Mammary epithelial cell (primary cell): Measurements from ENCODE around the gene NOVA1.
"Not testable (repeated sequence)": the region's sequence is repeated elsewhere in the genome, so short reads cannot be mapped to it uniquely, and the experiment has no call there.

ENCODE experiments used
- EZH2 ChIP-seq: IDR thresholded peaks from 2 replicates; pipeline ENCODE4 v1.6.1; 2012; ENCODE audit warnings: low read length, inconsistent platforms, borderline replicate concordance
- TF ChIP-seq, protein P1 (sequence below), 2 donors: IDR thresholded peaks in 1 of 2; conservative IDR thresholded peaks in 1 of 2; 2 replicates each; pipeline ENCODE4 v1.5.1; 2011 to 2012; ENCODE audit warnings: inconsistent platforms in 2 of 2, low read length in 2 of 2, mild to moderate bottlenecking in 2 of 2, control low read depth in 1 of 2, low read depth in 1 of 2; ENCODE audit not compliant: insufficient read depth in 1 of 2; ENCODE audit errors: extremely low read depth in 1 of 2

DNA sequence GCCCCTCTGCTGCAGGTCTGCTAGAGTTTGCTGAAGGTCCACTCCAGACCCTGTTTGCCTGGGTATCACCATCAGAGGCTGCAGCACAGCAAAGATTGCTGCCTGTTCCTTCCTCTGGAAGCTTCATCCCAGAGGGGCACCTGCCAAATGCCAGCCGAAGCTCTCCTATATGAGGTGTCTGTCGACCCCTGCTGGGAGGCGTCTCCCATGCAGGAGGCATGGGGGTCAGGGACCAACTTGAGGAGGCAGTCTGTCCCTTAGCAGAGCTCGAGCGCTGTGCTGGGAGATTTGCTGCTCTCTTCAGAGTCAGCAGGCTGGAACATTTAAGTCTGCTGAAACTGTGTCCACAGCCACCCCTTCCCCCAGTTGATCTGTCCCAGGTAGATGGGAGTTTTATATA, 47.2 kb upstream of the NOVA1 start:
- TF ChIP-seq EZH2, result not testable (repeated sequence)
- TF ChIP-seq, protein P1, sequence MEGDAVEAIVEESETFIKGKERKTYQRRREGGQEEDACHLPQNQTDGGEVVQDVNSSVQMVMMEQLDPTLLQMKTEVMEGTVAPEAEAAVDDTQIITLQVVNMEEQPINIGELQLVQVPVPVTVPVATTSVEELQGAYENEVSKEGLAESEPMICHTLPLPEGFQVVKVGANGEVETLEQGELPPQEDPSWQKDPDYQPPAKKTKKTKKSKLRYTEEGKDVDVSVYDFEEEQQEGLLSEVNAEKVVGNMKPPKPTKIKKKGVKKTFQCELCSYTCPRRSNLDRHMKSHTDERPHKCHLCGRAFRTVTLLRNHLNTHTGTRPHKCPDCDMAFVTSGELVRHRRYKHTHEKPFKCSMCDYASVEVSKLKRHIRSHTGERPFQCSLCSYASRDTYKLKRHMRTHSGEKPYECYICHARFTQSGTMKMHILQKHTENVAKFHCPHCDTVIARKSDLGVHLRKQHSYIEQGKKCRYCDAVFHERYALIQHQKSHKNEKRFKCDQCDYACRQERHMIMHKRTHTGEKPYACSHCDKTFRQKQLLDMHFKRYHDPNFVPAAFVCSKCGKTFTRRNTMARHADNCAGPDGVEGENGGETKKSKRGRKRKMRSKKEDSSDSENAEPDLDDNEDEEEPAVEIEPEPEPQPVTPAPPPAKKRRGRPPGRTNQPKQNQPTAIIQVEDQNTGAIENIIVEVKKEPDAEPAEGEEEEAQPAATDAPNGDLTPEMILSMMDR (conservative IDR thresholded peaks at IDR 0.05 in 1 of 2, IDR thresholded peaks at IDR 0.05 in 1 of 2; ENCODE audit: extremely low read depth in 1 of 2, insufficient read depth in 1 of 2, low read depth in 1 of 2, low read length in 2 of 2), result not testable (repeated sequence)
